RPMI8226 (cell line): Measurements from ENCODE around the gene KCNG4.

ENCODE experiments used
- DNase-seq: peaks from one replicate; pipeline ENCODE4 v3.0.0-alpha.2; 2015

Gene KCNG4

DNA sequence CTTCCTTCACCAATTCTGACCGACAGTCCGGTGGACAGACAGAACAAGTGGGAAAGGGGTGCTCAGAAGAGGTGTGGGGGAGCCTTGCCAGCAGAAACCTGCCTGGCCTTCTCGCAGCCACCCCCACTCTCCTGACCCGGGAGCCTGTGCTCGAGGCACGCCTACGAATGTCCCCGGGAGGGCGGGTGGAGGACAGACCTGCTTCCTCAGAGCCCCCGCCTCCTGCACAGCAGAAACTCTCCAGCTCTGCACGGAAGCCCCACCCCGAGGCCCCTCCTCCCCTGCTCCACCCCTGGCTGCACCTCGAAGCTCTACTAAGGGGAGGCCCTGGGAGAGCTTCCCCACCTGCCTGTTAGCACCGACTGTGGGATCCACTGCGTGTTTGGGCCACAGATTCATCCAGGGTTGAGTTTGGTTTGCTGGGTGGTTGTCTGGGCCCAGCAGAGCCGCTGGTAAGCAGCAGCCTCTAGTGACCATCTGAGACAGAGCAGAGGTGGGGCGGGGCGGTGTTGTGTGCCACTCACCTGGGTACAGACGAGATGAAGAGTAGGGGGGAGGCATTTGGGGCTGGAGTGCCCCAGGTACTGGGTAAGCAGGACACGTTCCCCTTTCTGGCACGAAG lies 59.2 kb downstream of the KCNG4 start:
- no peak for DNase-seq

- no peak for DNase-seq
These were observed 60.0 kb downstream of the KCNG4 start for GRCh38 chr16:84179612-84180320.

DNA sequence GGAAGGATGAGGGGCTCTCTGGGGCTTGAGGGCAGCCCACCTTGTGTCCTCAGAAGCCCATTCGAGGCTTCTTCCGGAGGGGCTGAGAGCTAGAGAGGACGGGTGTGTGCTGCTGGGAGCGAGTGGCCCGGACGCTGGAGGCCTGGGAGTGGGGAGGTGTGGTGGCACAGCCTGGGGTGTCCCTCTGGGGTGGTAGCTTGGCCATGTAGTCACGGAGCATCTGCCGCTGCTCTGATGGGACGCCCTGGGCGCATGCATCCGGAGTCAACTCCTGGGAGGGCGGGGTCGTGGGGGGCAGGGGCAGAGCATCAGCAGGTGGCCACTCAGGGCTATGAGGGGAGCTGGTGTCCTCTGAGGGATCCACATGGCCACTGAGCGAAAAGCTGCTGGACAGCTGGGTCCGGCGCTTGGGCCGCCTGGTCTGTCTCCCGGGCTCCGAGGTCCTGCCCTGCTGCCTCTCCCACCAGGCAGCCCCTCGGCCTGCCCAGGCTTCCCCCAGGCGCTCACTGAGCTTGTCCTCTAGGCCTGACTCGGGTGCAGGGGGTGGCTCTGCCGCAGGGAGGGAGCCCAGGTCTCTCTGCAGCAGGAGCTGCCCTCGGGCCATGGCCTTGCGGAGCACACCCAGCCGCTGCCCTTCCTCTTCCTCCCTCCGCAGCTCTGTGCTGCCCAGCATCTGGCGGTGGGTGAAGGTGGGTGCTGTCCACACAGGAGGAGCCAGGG lies 60.8 kb downstream of the KCNG4 start:
- no peak for DNase-seq

- no peak for DNase-seq
These were observed 61.6 kb downstream of the KCNG4 start for GRCh38 chr16:84178146-84178765.

- DNase-seq: no peak
These were observed 62.1 kb downstream of the KCNG4 start for GRCh38 chr16:84177741-84178073.

DNA sequence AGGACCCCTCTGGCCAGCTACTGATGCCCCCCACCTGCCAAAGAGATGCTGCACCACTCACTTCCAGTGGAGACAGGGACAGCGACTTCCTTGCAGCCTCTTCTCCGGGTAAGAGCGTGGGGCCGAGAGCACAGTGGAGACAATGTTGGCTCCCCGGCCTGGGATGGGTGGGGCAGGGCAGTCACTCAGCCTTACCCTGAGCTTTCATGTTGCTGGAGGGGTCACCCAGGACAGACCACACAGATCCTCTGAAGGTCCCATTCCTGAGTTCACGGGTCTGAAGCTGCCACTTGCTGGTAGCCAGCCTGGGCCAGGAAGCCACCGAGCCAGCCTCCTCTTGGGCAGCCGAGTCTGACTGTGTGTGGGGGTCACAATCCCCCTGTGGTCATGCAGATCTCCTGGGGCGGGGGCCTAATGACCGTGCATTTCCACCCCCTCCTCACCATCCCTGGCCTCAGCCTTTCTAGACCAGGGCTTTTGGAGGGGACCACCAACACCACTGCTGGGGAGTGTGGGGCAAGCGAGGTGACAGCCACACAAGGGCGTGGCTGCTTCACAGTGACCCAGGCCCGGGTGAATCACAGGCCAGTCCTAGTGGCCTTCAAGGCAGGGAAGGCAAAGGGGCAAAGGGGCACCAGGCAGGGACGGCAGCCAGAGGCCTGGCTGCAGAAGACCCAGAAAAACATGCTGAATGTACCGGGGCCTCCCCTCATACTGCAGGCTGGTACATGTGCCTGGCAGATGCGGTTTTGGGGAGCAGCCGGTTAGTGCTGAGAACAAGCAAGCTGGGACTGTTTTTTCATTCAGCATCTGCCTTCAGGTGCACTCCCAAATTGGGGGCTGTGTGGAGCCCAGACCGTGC lies 63.4 kb downstream of the KCNG4 start:
- DNase-seq: no peak

DNA sequence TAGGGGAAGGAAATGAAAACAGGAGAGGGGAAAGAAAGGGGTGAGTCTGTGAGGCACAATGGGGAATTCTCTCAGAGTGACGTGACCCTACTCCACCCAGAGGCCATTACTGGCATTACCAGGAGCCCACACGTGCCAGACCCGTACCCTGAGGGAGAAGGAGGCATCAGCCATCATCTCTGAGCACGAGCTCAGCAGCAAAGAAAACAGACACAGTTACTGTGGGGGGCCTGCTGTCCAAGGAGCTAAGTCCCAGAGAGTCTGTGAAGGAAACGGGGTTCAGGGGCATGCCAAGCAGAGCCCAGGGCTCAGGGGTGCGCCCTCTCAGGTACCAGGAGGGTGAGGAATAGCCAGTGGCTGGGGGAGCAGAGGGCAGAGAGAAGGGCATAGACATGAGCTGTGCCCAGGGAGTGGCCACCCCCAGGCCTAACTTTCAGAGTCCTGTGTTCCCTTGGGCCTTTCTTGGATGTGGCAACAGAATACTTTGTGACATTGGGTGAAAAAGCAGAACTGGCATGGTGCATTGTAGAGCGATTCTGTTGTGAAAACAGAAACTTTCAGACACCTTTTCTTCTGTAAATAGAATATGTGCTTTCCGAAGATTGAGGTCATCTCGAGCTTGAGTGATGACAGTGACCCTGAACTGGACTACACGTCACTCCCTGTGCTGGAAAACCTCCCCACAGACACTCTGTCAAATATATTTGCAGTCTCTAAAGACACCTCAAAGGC lies 64.3 kb downstream of the KCNG4 start:
- peak; percentile 71 for DNase-seq

DNA sequence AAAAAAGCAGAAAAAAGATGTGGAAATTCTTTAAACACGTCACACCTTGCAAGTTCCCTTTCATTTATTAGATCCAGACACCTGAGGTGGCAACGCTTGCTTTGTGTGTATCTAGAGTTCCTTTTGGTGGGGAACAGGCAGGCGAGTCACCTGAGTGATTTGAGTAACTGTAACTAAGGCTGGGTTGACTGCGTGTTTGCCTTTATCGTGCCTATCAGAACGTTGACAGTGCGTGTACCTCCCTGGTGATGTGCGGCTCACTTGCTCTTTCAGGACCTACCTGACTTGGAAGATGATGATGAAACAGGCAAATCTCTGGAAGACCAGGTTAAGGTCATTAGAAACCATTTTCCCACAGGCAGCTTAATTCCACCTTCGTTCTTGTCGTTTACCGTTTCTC lies 65.4 kb downstream of the KCNG4 start:
- no peak for DNase-seq

DNA sequence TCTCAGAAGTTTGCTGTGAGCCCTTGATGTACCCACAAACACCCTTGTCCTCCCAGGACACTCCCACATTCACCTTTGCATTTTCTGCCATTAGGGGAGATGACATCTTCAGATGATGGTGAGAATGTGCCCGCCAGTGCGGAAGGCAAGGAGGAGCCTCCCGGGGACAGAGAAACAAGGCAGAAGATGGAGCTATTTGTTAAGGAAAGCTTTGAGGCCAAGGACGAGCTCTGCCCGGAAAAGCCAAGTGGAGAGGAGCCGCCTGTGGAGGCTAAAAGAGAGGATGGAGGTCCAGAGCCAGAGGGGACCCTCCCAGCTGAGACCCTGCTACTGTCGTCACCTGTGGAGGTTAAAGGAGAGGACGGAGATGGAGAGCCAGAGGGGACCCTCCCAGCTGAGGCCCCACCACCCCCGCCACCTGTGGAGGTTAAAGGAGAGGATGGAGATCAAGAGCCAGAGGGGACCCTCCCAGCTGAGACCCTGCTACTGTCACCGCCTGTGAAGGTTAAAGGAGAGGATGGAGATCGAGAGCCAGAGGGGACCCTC lies 70.0 kb downstream of the KCNG4 start:
- DNase-seq: no peak
